ENCODE data around the gene SLAMF9. TPM values are rescaled to one million over a fixed set of nuclear protein-coding genes. Genes with fewer than 3 reads are reported as not detected.

Gene SLAMF9
- total RNA-seq, 1 experiment from 2014 or later, result not detected

DNA sequence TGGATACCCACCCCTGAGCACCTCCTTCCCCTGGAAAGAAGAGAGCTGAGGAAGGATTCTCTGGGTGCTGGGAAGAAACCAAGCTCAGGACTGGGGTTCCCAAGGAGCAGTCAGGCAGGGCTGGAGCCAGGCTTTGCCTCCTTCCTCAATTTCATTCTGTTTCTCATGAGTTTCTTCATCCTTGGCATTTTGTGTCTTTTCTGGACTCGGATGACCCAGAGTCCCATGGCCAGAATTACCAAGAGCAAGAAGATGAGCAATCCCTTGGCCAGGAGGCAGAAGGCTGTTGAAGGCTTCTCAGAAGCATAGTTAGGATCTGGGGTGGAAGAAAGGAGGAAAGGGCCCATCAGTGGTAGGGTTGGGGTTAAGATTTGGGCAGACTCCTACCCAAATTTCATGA lies 2.5 kb downstream of the SLAMF9 start (continued):
- TF ChIP-seq POLR2AphosphoS5 (IDR thresholded peaks at IDR 0.05; ENCODE audit: low read depth, low read length) (no peak), EZH2 (IDR thresholded peaks at IDR 0.05) (no peak), RAD21 (IDR thresholded peaks at IDR 0.05; ENCODE audit: low read depth) (no peak), EGR1 (IDR thresholded peaks at IDR 0.05; ENCODE audit: low read depth) (no peak), CEBPB (IDR thresholded peaks at IDR 0.05; ENCODE audit: low read depth) (no peak)
- TF ChIP-seq, protein P1, sequence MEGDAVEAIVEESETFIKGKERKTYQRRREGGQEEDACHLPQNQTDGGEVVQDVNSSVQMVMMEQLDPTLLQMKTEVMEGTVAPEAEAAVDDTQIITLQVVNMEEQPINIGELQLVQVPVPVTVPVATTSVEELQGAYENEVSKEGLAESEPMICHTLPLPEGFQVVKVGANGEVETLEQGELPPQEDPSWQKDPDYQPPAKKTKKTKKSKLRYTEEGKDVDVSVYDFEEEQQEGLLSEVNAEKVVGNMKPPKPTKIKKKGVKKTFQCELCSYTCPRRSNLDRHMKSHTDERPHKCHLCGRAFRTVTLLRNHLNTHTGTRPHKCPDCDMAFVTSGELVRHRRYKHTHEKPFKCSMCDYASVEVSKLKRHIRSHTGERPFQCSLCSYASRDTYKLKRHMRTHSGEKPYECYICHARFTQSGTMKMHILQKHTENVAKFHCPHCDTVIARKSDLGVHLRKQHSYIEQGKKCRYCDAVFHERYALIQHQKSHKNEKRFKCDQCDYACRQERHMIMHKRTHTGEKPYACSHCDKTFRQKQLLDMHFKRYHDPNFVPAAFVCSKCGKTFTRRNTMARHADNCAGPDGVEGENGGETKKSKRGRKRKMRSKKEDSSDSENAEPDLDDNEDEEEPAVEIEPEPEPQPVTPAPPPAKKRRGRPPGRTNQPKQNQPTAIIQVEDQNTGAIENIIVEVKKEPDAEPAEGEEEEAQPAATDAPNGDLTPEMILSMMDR (IDR thresholded peaks at IDR 0.05 in 2 of 3, conservative IDR thresholded peaks at IDR 0.05 in 1 of 3; ENCODE audit: borderline replicate concordance in 1 of 3, insufficient read depth in 1 of 3, low read depth in 2 of 3, low read length in 2 of 3), result no peak

DNA sequence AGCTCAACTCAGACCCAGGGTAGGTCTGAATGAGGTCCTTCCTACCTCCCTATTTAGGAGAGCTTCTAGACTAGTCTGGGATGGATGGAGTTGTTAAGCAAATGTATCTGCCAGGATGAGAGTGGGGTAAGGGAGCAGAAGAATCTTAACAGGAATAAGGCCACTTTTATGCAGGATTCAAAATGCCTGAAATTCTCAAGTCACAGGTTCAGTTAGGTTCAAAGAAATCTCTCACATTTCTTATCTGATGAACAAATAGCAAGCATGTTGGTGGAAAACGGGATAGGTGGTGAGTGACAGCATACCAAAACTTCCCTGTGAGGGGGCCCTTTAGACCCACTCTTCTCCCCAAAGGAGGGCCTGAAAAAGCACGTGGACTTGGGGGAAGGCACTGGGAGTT lies 3.0 kb downstream of the SLAMF9 start:
- Histone ChIP-seq H3K9me3 (ENCODE audit: control insufficient read depth in 1 of 2, insufficient read depth in 1 of 2, low read depth in 1 of 2, low read length in 2 of 2) (no peaks in the 10 kb centered on the region), H3K27me3 (ENCODE audit: insufficient read depth, low read length) (peaks cover 10% of the 10 kb centered on the region), H3K4me1 (ENCODE audit: control insufficient read depth in 1 of 2, insufficient read depth in 2 of 2, low read length in 2 of 2) (peaks cover 10% of the 10 kb centered on the region in 2 experiments), H2AFZ (ENCODE audit: low read depth, low read length, poor library complexity, severe bottlenecking) (no peak overlapping the region), H4K20me1 (ENCODE audit: insufficient read depth) (no peaks in the 10 kb centered on the region), H3K9me2 (ENCODE audit: insufficient read depth) (no peaks in the 10 kb centered on the region), H3K4me2 (ENCODE audit: low read length) (no peak overlapping the region), H3K9ac (ENCODE audit: low read length) (no peak overlapping the region), H3K27ac (ENCODE audit: low read depth, low read length) (no peak overlapping the region), H3K79me2 (ENCODE audit: insufficient read depth, low read length) (no peaks in the 10 kb centered on the region), H3K4me3 (replicated peaks in 1 of 2; ENCODE audit: low read depth in 1 of 2, low read length in 2 of 2) (no peak overlapping the region), H3K36me3 (ENCODE audit: control insufficient read depth in 1 of 2, insufficient read depth in 2 of 2, low read length in 2 of 2) (no peaks in the 10 kb centered on the region)
- ChIA-PET POLR2A (no interaction called here), RAD21 (ENCODE audit: low non-redundant PET in 1 of 2, low total read pairs in 2 of 2, uncharacterized antibody in 2 of 2, unreplicated experiment in 2 of 2) (no interaction called here), CTCF (interaction anchor here (2.9 kb wide), 1 partner anchor 56 kb away, joined by 11 read pairs; no protein-coding TSS in a partner anchor)
- DNase-seq (ENCODE audit: low read depth, low spot score) (no peak), ATAC-seq (no peak)
- BruUV-seq (replicated peaks), result no TSS peak
- TF ChIP-seq, protein P2, sequence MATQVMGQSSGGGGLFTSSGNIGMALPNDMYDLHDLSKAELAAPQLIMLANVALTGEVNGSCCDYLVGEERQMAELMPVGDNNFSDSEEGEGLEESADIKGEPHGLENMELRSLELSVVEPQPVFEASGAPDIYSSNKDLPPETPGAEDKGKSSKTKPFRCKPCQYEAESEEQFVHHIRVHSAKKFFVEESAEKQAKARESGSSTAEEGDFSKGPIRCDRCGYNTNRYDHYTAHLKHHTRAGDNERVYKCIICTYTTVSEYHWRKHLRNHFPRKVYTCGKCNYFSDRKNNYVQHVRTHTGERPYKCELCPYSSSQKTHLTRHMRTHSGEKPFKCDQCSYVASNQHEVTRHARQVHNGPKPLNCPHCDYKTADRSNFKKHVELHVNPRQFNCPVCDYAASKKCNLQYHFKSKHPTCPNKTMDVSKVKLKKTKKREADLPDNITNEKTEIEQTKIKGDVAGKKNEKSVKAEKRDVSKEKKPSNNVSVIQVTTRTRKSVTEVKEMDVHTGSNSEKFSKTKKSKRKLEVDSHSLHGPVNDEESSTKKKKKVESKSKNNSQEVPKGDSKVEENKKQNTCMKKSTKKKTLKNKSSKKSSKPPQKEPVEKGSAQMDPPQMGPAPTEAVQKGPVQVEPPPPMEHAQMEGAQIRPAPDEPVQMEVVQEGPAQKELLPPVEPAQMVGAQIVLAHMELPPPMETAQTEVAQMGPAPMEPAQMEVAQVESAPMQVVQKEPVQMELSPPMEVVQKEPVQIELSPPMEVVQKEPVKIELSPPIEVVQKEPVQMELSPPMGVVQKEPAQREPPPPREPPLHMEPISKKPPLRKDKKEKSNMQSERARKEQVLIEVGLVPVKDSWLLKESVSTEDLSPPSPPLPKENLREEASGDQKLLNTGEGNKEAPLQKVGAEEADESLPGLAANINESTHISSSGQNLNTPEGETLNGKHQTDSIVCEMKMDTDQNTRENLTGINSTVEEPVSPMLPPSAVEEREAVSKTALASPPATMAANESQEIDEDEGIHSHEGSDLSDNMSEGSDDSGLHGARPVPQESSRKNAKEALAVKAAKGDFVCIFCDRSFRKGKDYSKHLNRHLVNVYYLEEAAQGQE (IDR thresholded peaks at IDR 0.05; ENCODE audit: low read depth), result no peak
- TF ChIP-seq ZFX (IDR thresholded peaks at IDR 0.05) (no peak), SP1 (IDR thresholded peaks at IDR 0.05; ENCODE audit: low read depth) (no peak), TCF7L2 (IDR thresholded peaks at IDR 0.05; ENCODE audit: borderline replicate concordance, extremely low read depth, insufficient read depth, insufficient read length) (no peak), POLR2A (IDR thresholded peaks at IDR 0.05; ENCODE audit: borderline replicate concordance, extremely low read depth, insufficient read depth, insufficient read length) (no peak)
- TF ChIP-seq, protein P3, sequence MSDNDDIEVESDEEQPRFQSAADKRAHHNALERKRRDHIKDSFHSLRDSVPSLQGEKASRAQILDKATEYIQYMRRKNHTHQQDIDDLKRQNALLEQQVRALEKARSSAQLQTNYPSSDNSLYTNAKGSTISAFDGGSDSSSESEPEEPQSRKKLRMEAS (IDR thresholded peaks at IDR 0.05), result no peak
- intact Hi-C loops (cut with micrococcal nuclease), result no loop called here
